ENCODE results near the gene RNF141. TPM values are rescaled to one million over a fixed set of nuclear protein-coding genes. Genes with fewer than 3 reads are reported as not detected.
A peak's percentile ranks its signal among the peaks of the same experiment; 100 is the strongest.

The RNF141 gene
- total and polyA plus RNA-seq, 2 of the 13 experiments (the other 11 are each of a cell fraction or from before 2014, with no cell fraction given): 9.3 to 22.4 TPM

GRCh38 chr11:10490398-10491241, 50.4 kb downstream of the RNF141 start:
- ChIA-PET CTCF (ENCODE audit: low intra/inter-chr PET ratio, low total read pairs) (no interaction called here), POLR2A (interaction anchor here (1.5 kb wide), 1 partner anchor 50 kb away, joined by 3 read pairs; the partner anchor contains the start of gene RNF141)
- no TSS peak for BruUV-seq (replicated peaks)
- H3K79me2 ChIP-seq (ENCODE audit: insufficient read depth, low read length): no peaks in the 10 kb centered on the region
- DNase-seq (ENCODE audit: low spot score) (peak; percentile 68), ATAC-seq (peak; percentile 60), FAIRE-seq (no peak)
- no peaks in the 10 kb centered on the region for H3K27me3 ChIP-seq (ENCODE audit: control insufficient read depth in 1 of 2, insufficient read depth in 2 of 2, low read length in 2 of 2)
- WGBS (ENCODE audit: low lambda C conversion rate): 43% methylated on average over 5 of the region's 13 CpGs
- in situ Hi-C loops (cut with HindIII; ENCODE audit: extremely low pct_ligation_motif_present, low pct_unique_long_range_greater_than_20kb) (no loop called here), intact Hi-C loops (cut with micrococcal nuclease; ENCODE audit: unreplicated experiment) (no loop called here)
- no peak overlapping the region for H3K27ac ChIP-seq (ENCODE audit: extremely low read length, insufficient read depth, low read length)
- no peak overlapping the region for H3K4me3 ChIP-seq (replicated peaks in 1 of 3; ENCODE audit: insufficient read depth in 1 of 3, low read depth in 2 of 3, low read length in 3 of 3)
- no peak overlapping the region for H3K9ac ChIP-seq (ENCODE audit: insufficient read depth, low read depth, low read length)
- no peaks in the 10 kb centered on the region for H3K36me3 ChIP-seq (replicated peaks in 1 of 2; ENCODE audit: control insufficient read depth in 1 of 2, insufficient read depth in 2 of 2, low read length in 2 of 2)
- H3K9me3 ChIP-seq (ENCODE audit: low read length): no peaks in the 10 kb centered on the region
- H3K4me1 ChIP-seq (ENCODE audit: insufficient read depth, low read length): peaks cover 21% of the 10 kb centered on the region
- H2AFZ ChIP-seq (ENCODE audit: low read length): no peak overlapping the region
- no peaks in the 10 kb centered on the region for H4K20me1 ChIP-seq (ENCODE audit: insufficient read depth, low read length)
- no peak overlapping the region for H3K4me2 ChIP-seq (ENCODE audit: low read depth, low read length)
- no peak for TF ChIP-seq HNF1A (IDR thresholded peaks at IDR 0.05; ENCODE audit: low read depth)
- no peak for TF ChIP-seq HNF1A (CRISPR knock-in tag; IDR thresholded peaks at IDR 0.05; ENCODE audit: borderline replicate concordance)
- no peak for TF ChIP-seq THAP9 (CRISPR knock-in tag; IDR thresholded peaks at IDR 0.05; ENCODE audit: borderline replicate concordance)
- no peak for TF ChIP-seq SALL2 (CRISPR knock-in tag; IDR thresholded peaks at IDR 0.05)
- TF ChIP-seq NPAS2 (CRISPR knock-in tag; IDR thresholded peaks at IDR 0.05; ENCODE audit: borderline replicate concordance): no peak
- no peak for TF ChIP-seq ZNF136 (CRISPR knock-in tag; IDR thresholded peaks at IDR 0.05; ENCODE audit: low read depth)
- no peak for TF ChIP-seq ZNF256 (CRISPR knock-in tag; conservative IDR thresholded peaks at IDR 0.05)
- TF ChIP-seq KAT2B (IDR thresholded peaks at IDR 0.05; ENCODE audit: borderline replicate concordance, low read depth, low read length): no peak
- TF ChIP-seq ZNF589 (CRISPR knock-in tag; conservative IDR thresholded peaks at IDR 0.05): no peak
- TF ChIP-seq ZIK1 (CRISPR knock-in tag; IDR thresholded peaks at IDR 0.05; ENCODE audit: borderline replicate concordance, low read depth): no peak
- no peak for TF ChIP-seq ZFP36L1 (CRISPR knock-in tag; IDR thresholded peaks at IDR 0.05)
- TF ChIP-seq ATF7 (IDR thresholded peaks at IDR 0.05): no peak
- no peak for TF ChIP-seq ATF7 (CRISPR knock-in tag; IDR thresholded peaks at IDR 0.05)
